Naive thymus-derived CD4-positive, alpha-beta T cell (primary cell): ENCODE results near the gene CD300E. TPM values are rescaled to one million over a fixed set of nuclear protein-coding genes. Genes with fewer than 3 reads are reported as not detected.

ENCODE experiments used
- ATAC-seq: fragments of 150-1000 bp; cut with Tn5 transposase; 2 replicates; pipeline ENCODE4 v1.10.0; 2021; ENCODE audit warnings: mild to moderate bottlenecking, moderate library complexity
- CTCF ChIA-PET: fragments of 350-600 bp; sonication (Branson Sonifier 250); formaldehyde crosslinking; loops from one replicate; lab custom pipeline; 2021; ENCODE audit warnings: antibody characterized with exemption; lab: Charles Lee
- POLR2A ChIA-PET: fragments of 350-600 bp; sonication (Branson Sonifier 250); formaldehyde crosslinking; loops from one replicate; lab custom pipeline; 2021; ENCODE audit warnings: antibody characterized with exemption, inconsistent platforms; lab: Charles Lee
- DNase-seq, 9 donors: peaks; one replicate each; pipeline versions ENCODE4 v3.0.0 to v3.0.0-alpha.2; 2020 to 2022; ENCODE audit warnings: mixed read lengths in 1 of 9
- H3K27ac ChIP-seq: one replicate; pipeline ENCODE4 v1.7.0; 2013; ENCODE audit warnings: mild to moderate bottlenecking, low read depth, low read length, moderate library complexity
- H3K27me3 ChIP-seq, 2 donors: one replicate each; pipeline ENCODE4 v1.7.0; 2013; ENCODE audit warnings: low read length in 2 of 2, mild to moderate bottlenecking in 2 of 2, moderate library complexity in 2 of 2; ENCODE audit not compliant: control insufficient read depth in 2 of 2, insufficient read depth in 2 of 2
- H3K36me3 ChIP-seq, 3 experiments: 1 replicate in 2 of 3; 2 replicates in 1 of 3; pipeline ENCODE4 v1.7.0; 2013; ENCODE audit warnings: low read length in 3 of 3, mild to moderate bottlenecking in 3 of 3, moderate library complexity in 1 of 3; ENCODE audit not compliant: insufficient read depth in 3 of 3, control insufficient read depth in 2 of 3
- H3K4me1 ChIP-seq, 2 donors: one replicate each; pipeline ENCODE4 v1.7.0; 2013; ENCODE audit warnings: low read length in 2 of 2, mild to moderate bottlenecking in 2 of 2, moderate library complexity in 1 of 2; ENCODE audit not compliant: control insufficient read depth in 2 of 2, insufficient read depth in 2 of 2
- H3K4me3 ChIP-seq: 2 replicates; pipeline ENCODE4 v1.7.0; 2013; ENCODE audit warnings: mild to moderate bottlenecking, low read length
- H3K9me3 ChIP-seq, 3 experiments: 1 replicate in 2 of 3; 2 replicates in 1 of 3; pipeline ENCODE4 v1.7.0; 2013; ENCODE audit warnings: low read length in 3 of 3; ENCODE audit not compliant: control insufficient read depth in 2 of 3
- H3K27ac Mint-ChIP-seq, 9 donors: one replicate each; pipeline ENCODE4 v1.8.0; 2020 to 2022; ENCODE audit warnings: mixed read lengths in 9 of 9, mild to moderate bottlenecking in 8 of 9, moderate library complexity in 5 of 9, inconsistent platforms in 2 of 9
- H3K27me3 Mint-ChIP-seq, 5 donors: one replicate each; pipeline ENCODE4 v1.8.0; 2021 to 2022; ENCODE audit warnings: mixed read lengths in 5 of 5, mild to moderate bottlenecking in 1 of 5
- H3K36me3 Mint-ChIP-seq, 5 donors: one replicate each; pipeline ENCODE4 v1.8.0; 2020 to 2022; ENCODE audit warnings: mixed read lengths in 5 of 5, mild to moderate bottlenecking in 3 of 5, inconsistent platforms in 1 of 5
- H3K4me1 Mint-ChIP-seq, 7 donors: one replicate each; pipeline ENCODE4 v1.8.0; 2020 to 2022; ENCODE audit warnings: mixed read lengths in 7 of 7, mild to moderate bottlenecking in 3 of 7, inconsistent platforms in 1 of 7
- H3K4me3 Mint-ChIP-seq, 10 donors: one replicate each; pipeline ENCODE4 v1.8.0; 2020 to 2022; ENCODE audit warnings: mild to moderate bottlenecking in 10 of 10, mixed read lengths in 10 of 10, moderate library complexity in 6 of 10, inconsistent platforms in 2 of 10
- H3K9me3 Mint-ChIP-seq, 11 donors: one replicate each; pipeline ENCODE4 v1.8.0; 2020 to 2022; ENCODE audit warnings: mixed read lengths in 11 of 11, mild to moderate bottlenecking in 4 of 11, inconsistent platforms in 1 of 11, moderate library complexity in 1 of 11
- intact Hi-C, 2 donors: fragments of 100-400 bp; cut with micrococcal nuclease; formaldehyde crosslinking; loops; one replicate each; pipeline ENCODE4 v1.15.1; 2023
- polyA plus RNA-seq, 2 donors: library from polyadenylated mRNA; unstranded; fragments of 300-500 nt; fragmentation: Illumina TruSeq; gene quantifications; one replicate each; pipeline ENCODE4 v1.2.3, GENCODE V29; 2021
- total RNA-seq, 6 experiments: library from RNA in 5 of 6; stranded (reverse) in 5 of 6; gene quantifications; 1 replicate in 5 of 6; 2 replicates in 1 of 6; pipeline ENCODE4 v1.2.3 and lab custom pipeline; 2021 to 2026

Gene CD300E, protein sequence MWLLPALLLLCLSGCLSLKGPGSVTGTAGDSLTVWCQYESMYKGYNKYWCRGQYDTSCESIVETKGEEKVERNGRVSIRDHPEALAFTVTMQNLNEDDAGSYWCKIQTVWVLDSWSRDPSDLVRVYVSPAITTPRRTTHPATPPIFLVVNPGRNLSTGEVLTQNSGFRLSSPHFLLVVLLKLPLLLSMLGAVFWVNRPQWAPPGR
- total RNA-seq = 10 to 100 TPM in 2 of 5 experiments, not detected in 3; 11.9 to 93.1 TPM
- polyA plus RNA-seq = not detected
- total RNA-seq (lab: John Stamatoyannopoulos, UW) = not detected

DNA sequence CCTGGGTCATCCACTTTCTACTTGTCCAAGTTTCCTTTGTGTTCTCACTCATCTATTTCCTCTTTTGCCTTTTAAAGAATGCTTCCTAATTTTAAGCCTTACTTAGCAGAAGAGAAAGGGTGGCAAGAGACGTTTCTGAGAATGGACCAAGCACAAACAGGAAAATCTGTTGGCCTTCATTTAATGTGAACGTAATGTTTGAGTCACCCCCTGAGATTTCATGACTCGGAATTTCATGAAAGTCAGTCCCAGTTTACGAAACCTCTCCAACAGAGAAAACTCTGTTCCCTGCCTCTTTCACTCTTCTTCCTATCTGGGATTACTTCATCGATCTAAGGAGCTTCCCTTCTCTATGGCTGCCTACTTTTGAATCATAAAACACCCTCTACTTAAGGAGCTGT lies at the start of gene CD300E:
TSS of gene CD300E (minus strand) at position 46 of the 401 bp plus-strand sequence. CDS start 117 bp downstream, outside the sequence.
- CTCF ChIA-PET = no interaction called here
- Mint-ChIP-seq H3K4me3 (no peak within 1 kb of the TSS), H3K36me3 (peaks cover 0 to 4% (median 0%) of the 10 kb centered on the region in 5 donors), H3K27ac (no peak within 1 kb of the TSS), H3K27me3 (peaks cover 42 to 79% (median 51%) of the 10 kb centered on the region in 5 donors), H3K4me1 (peaks cover 0 to 3% (median 0%) of the 10 kb centered on the region in 7 donors), H3K9me3 (peaks cover 0 to 19% (median 4%) of the 10 kb centered on the region in 11 donors)
- POLR2A ChIA-PET = no interaction called here
- Histone ChIP-seq H3K36me3 (no peaks in the 10 kb centered on the region), H3K27me3 (no peaks in the 10 kb centered on the region), H3K4me1 (no peaks in the 10 kb centered on the region), H3K9me3 (no peaks in the 10 kb centered on the region), H3K4me3 (no peak within 1 kb of the TSS), H3K27ac (no peak within 1 kb of the TSS)
- no peak for DNase-seq
- ATAC-seq = peak; percentile 71
- intact Hi-C loops = no loop called here

GRCh38 chr17:74671031-74671771 lies 47.7 kb upstream of the CD300E start:
- Mint-ChIP-seq H3K4me1 (peaks cover 0 to 11% (median 6%) of the 10 kb centered on the region in 7 donors), H3K27ac (peak overlapping the region in 1 of 9 donors; percentile 69), H3K9me3 (peaks cover 0 to 8% (median 3%) of the 10 kb centered on the region in 11 donors), H3K36me3 (peaks cover 0 to 7% (median 0%) of the 10 kb centered on the region in 5 donors), H3K4me3 (no peak overlapping the region), H3K27me3 (peaks cover 56 to 71% (median 61%) of the 10 kb centered on the region in 5 donors)
- CTCF ChIA-PET = interaction anchor here (0.6 to 1.8 kb wide), 3 partner anchors 8 to 14 kb away, joined by 3 to 9 read pairs (median 3); no protein-coding TSS in a partner anchor
- intact Hi-C loops = no loop called here
- H3K4me1 ChIP-seq = no peaks in the 10 kb centered on the region
- ATAC-seq (peak; percentile 100), DNase-seq (peak; percentile 47 to 80 (median 70))
- POLR2A ChIA-PET = interaction anchor here (1.4 kb wide), 2 partner anchors 15 to 67 kb away, joined by 3 to 4 read pairs; no protein-coding TSS in a partner anchor
- H3K4me3 ChIP-seq = no peak overlapping the region
- no peaks in the 10 kb centered on the region for H3K36me3 ChIP-seq
- no peaks in the 10 kb centered on the region for H3K9me3 ChIP-seq
- H3K27me3 ChIP-seq = peaks cover 0 to 10% of the 10 kb centered on the region in 2 donors
- H3K27ac ChIP-seq = no peak overlapping the region

DNA sequence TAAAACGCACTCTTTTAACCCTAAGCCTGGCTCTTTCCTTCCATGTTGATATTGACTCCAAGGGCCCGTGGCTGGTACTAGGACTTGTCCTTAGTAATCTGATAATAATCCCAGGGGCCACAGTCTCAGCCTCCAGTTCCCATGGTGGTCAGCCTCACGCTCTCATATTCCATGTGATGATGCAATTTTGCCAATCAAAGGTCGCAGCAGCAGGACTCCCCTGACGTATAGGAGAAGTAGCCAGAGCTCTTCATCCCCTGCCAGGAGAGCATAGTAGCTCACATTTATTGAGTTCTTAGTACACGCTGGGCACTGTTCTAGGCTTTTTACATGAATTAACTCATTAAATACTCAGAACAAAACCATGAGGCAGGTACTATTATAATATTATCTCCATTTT lies 46.8 kb upstream of the CD300E start:
- Histone ChIP-seq H3K9me3 (no peaks in the 10 kb centered on the region), H3K36me3 (no peaks in the 10 kb centered on the region), H3K27me3 (peaks cover 0 to 10% of the 10 kb centered on the region in 2 donors), H3K4me3 (no peak overlapping the region), H3K27ac (no peak overlapping the region), H3K4me1 (no peaks in the 10 kb centered on the region)
- H3K9me3 Mint-ChIP-seq = peaks cover 0 to 8% (median 3%) of the 10 kb centered on the region in 11 donors
- H3K36me3 Mint-ChIP-seq = peaks cover 0 to 7% (median 0%) of the 10 kb centered on the region in 5 donors
- no peak for ATAC-seq
- ChIA-PET CTCF (no interaction called here), POLR2A (interaction anchor here (1.4 kb wide), 1 partner anchor 14 kb away, joined by 3 read pairs; no protein-coding TSS in a partner anchor)
- no peak overlapping the region for H3K4me3 Mint-ChIP-seq
- peaks cover 0 to 11% (median 6%) of the 10 kb centered on the region in 7 donors for H3K4me1 Mint-ChIP-seq
- H3K27ac Mint-ChIP-seq = peak overlapping the region in 1 of 9 donors; percentile 42
- H3K27me3 Mint-ChIP-seq = peaks cover 59 to 66% (median 63%) of the 10 kb centered on the region in 5 donors
- intact Hi-C loops = no loop called here
- no peak for DNase-seq

DNA sequence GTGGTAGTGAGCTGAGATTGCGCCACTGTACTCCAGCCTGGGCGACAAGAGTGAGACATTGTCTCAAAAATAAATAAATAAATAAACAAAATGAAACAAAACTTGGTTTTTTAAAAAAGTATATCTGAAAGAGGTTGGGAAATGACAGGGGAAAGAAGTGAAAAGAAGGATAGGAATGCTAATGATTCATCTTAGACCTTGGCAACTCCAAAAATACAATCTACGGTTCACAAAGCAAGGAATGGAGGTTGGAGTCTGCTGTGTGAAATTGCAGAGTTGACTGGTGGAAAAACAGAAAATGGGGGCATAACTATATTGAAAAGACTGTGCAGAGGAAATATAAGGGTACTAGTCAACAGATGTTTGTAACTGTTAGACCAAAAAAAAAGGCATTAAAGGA lies 40.0 kb upstream of the CD300E start:
- Histone ChIP-seq H3K27ac (no peak overlapping the region), H3K4me1 (no peaks in the 10 kb centered on the region), H3K4me3 (no peak overlapping the region), H3K9me3 (no peaks in the 10 kb centered on the region), H3K36me3 (no peaks in the 10 kb centered on the region), H3K27me3 (peaks cover 0 to 3% of the 10 kb centered on the region in 2 donors)
- Mint-ChIP-seq H3K27me3 (peaks cover 45 to 71% (median 57%) of the 10 kb centered on the region in 5 donors), H3K4me1 (no peaks in the 10 kb centered on the region), H3K4me3 (no peak overlapping the region), H3K36me3 (peaks cover 0 to 8% (median 5%) of the 10 kb centered on the region in 5 donors), H3K9me3 (peaks cover 0 to 9% (median 2%) of the 10 kb centered on the region in 11 donors), H3K27ac (no peak overlapping the region)
- CTCF ChIA-PET = interaction anchor here (0.6 to 0.7 kb wide), 3 partner anchors 8 to 215 kb away, joined by 3 to 4 read pairs (median 4); no protein-coding TSS in a partner anchor
- ATAC-seq (no peak), DNase-seq (no peak)
- POLR2A ChIA-PET = interaction anchor here (0.9 kb wide), 1 partner anchor 48 kb away, joined by 3 read pairs; no protein-coding TSS in a partner anchor
- intact Hi-C loops = no loop called here

DNA sequence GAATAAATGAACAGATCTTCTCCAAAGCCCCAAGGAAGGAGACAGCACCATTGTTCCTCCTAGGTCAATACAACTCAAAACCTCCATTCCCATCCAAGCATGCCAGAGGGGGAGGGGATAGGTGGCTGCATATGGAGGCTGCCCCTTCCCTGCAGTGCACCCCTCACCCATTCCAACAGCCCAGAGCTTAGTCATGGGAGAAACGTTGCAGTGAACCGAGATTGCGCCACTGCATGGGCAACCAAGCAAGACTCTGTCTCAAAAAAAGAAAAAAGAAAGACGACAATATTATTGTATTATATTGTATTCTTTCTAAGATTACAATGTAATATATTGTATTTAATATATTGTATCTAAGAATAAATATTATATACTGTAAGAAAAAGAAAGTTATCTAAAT lies 36.4 kb upstream of the CD300E start:
- Mint-ChIP-seq H3K27me3 (peaks cover 29 to 78% (median 36%) of the 10 kb centered on the region in 5 donors), H3K36me3 (peaks cover 0 to 8% (median 5%) of the 10 kb centered on the region in 5 donors), H3K9me3 (peaks cover 0 to 9% (median 2%) of the 10 kb centered on the region in 11 donors), H3K27ac (peak overlapping the region in 1 of 9 donors; percentile 32), H3K4me1 (peaks cover 4 to 9% (median 6%) of the 10 kb centered on the region in 7 donors), H3K4me3 (no peak overlapping the region)
- no peak overlapping the region for H3K4me3 ChIP-seq
- intact Hi-C loops = loop anchor here in 1 of 2 donors (5.0 kb wide), 1 partner anchor 97 kb away; no protein-coding TSS in a partner anchor
- POLR2A ChIA-PET = interaction anchor here (0.5 to 1.3 kb wide), 3 partner anchors 66 to 211 kb away, joined by 3 to 4 read pairs (median 4); no protein-coding TSS in a partner anchor
- no peaks in the 10 kb centered on the region for H3K9me3 ChIP-seq
- ATAC-seq (no peak), DNase-seq (no peak)
- no peak overlapping the region for H3K27ac ChIP-seq
- peaks cover 0 to 3% of the 10 kb centered on the region in 2 donors for H3K4me1 ChIP-seq
- no peaks in the 10 kb centered on the region for H3K36me3 ChIP-seq
- CTCF ChIA-PET = interaction anchor here (1.0 to 5.0 kb wide), 6 partner anchors 18 to 203 kb away, joined by 3 to 166 read pairs (median 16); partner anchors contain the start of gene RAB37
- peaks cover 0 to 3% of the 10 kb centered on the region in 2 donors for H3K27me3 ChIP-seq

GRCh38 chr17:74658620-74659019 lies 35.1 kb upstream of the CD300E start:
- peaks cover 0 to 9% (median 2%) of the 10 kb centered on the region in 11 donors for H3K9me3 Mint-ChIP-seq
- peaks cover 0 to 5% (median 5%) of the 10 kb centered on the region in 5 donors for H3K36me3 Mint-ChIP-seq
- ATAC-seq (no peak), DNase-seq (no peak)
- no peaks in the 10 kb centered on the region for H3K36me3 ChIP-seq
- ChIA-PET POLR2A (interaction anchor here (1.6 to 2.3 kb wide), 2 partner anchors 84 to 87 kb away, joined by 5 to 8 read pairs; no protein-coding TSS in a partner anchor), CTCF (interaction anchor here (1.4 to 5.0 kb wide), 8 partner anchors 19 to 132 kb away, joined by 8 to 166 read pairs (median 28); partner anchors contain the start of gene RAB37)
- H3K9me3 ChIP-seq = no peaks in the 10 kb centered on the region
- no peak overlapping the region for H3K4me3 ChIP-seq
- no peak overlapping the region for H3K27ac ChIP-seq
- H3K27me3 Mint-ChIP-seq = peaks cover 21 to 74% (median 26%) of the 10 kb centered on the region in 5 donors
- H3K27me3 ChIP-seq = no peaks in the 10 kb centered on the region
- intact Hi-C loops = loop anchor here in 1 of 2 donors (5.0 kb wide), 1 partner anchor 99 kb away; no protein-coding TSS in a partner anchor
- no peak overlapping the region for H3K4me3 Mint-ChIP-seq
- no peak overlapping the region for H3K27ac Mint-ChIP-seq
- peaks cover 4 to 9% (median 6%) of the 10 kb centered on the region in 7 donors for H3K4me1 Mint-ChIP-seq
- H3K4me1 ChIP-seq = peaks cover 0 to 3% of the 10 kb centered on the region in 2 donors
